IMR-90 (cell line): ENCODE data around the gene NUDT16. TPM values are rescaled to one million over a fixed set of nuclear protein-coding genes. Genes with fewer than 3 reads are reported as not detected.

Source experiments
- ATAC-seq: fragments of 200-7000 bp; cut with Tn5 transposase; 2 replicates; pipeline ENCODE4 v1.9.1; 2020; ENCODE audit warnings: low read depth, mild to moderate bottlenecking, moderate library complexity
- BruUV-seq: library from RNA; stranded (reverse); fragments of 400-500 nt; replicated peaks from 2 replicates; lab custom pipeline; 2021; lab: Mats Ljungman, UMichigan
- CTCF ChIA-PET: fragments of 300-600 bp; formaldehyde crosslinking; extraction: SDS; loops from one replicate; lab custom pipeline; 2021; ENCODE audit warnings: antibody characterized with exemption; lab: Yijun Ruan, JAX
- POLR2A ChIA-PET: fragments of 300-600 bp; sonication (Branson Sonifier 250); formaldehyde crosslinking; loops from one replicate; lab custom pipeline; 2022; ENCODE audit warnings: antibody characterized with exemption; ENCODE audit not compliant: unreplicated experiment; lab: Charles Lee
- DNase-seq: peaks from one replicate; pipeline ENCODE4 v3.0.0; 2013
- H2AFZ ChIP-seq: replicated peaks from 2 replicates; pipeline ENCODE3; 2013; ENCODE audit warnings: low read length, mild to moderate bottlenecking; ENCODE audit not compliant: poor library complexity
- H2AK5ac ChIP-seq: 2 replicates; pipeline ENCODE4 v1.6.1; 2013; ENCODE audit warnings: low read depth, low read length, inconsistent platforms
- H2AK9ac ChIP-seq: replicated peaks from 2 replicates; pipeline ENCODE3; 2013; ENCODE audit warnings: mild to moderate bottlenecking, low read depth, low read length, moderate library complexity; ENCODE audit not compliant: poor library complexity
- H2BK120ac ChIP-seq: 2 replicates; pipeline ENCODE4 v1.6.1; 2013; ENCODE audit warnings: low read depth, low read length, inconsistent platforms
- H2BK15ac ChIP-seq: 3 replicates; pipeline ENCODE4 v1.6.1; 2013; ENCODE audit warnings: low read depth, low read length, inconsistent platforms
- H2BK20ac ChIP-seq: 2 replicates; pipeline ENCODE4 v1.6.1; 2013; ENCODE audit warnings: low read depth, mild to moderate bottlenecking, inconsistent platforms, low read length, moderate library complexity
- H2BK5ac ChIP-seq: 2 replicates; pipeline ENCODE4 v1.6.1; 2013; ENCODE audit warnings: mild to moderate bottlenecking, low read depth, low read length, inconsistent platforms; ENCODE audit not compliant: poor library complexity, severe bottlenecking
- H3K14ac ChIP-seq: replicated peaks from 2 replicates; pipeline ENCODE4 v1.6.1; 2013; ENCODE audit warnings: low read depth, low read length, inconsistent platforms
- H3K18ac ChIP-seq: 2 replicates; pipeline ENCODE4 v1.6.1; 2013; ENCODE audit warnings: low read depth, low read length, control low read depth
- H3K23ac ChIP-seq: 2 replicates; pipeline ENCODE4 v1.6.1; 2013; ENCODE audit warnings: low read depth, low read length, inconsistent platforms
- H3K27ac ChIP-seq: 2 replicates; pipeline ENCODE4 v1.5.1; 2013; ENCODE audit warnings: mild to moderate bottlenecking, control low read depth, low read length; ENCODE audit not compliant: insufficient read depth
- H3K27me3 ChIP-seq: 2 replicates; pipeline ENCODE4 v1.6.1; 2013; ENCODE audit warnings: low read length; ENCODE audit not compliant: control insufficient read depth, insufficient read depth
- H3K36me3 ChIP-seq: 2 replicates; pipeline ENCODE4 v1.6.1; 2013; ENCODE audit warnings: low read length, mixed read lengths; ENCODE audit not compliant: control insufficient read depth, insufficient read depth
- H3K4ac ChIP-seq: 2 replicates; pipeline ENCODE4 v1.6.1; 2013; ENCODE audit warnings: low read depth, low read length, inconsistent platforms
- H3K4me1 ChIP-seq: 2 replicates; pipeline ENCODE4 v1.6.1; 2013; ENCODE audit warnings: low read length, mixed read lengths; ENCODE audit not compliant: control insufficient read depth, insufficient read depth
- H3K4me2 ChIP-seq: 2 replicates; pipeline ENCODE4 v1.6.1; 2013; ENCODE audit warnings: low read depth, mild to moderate bottlenecking, control low read depth, low read length, moderate library complexity
- H3K4me3 ChIP-seq: 2 replicates; pipeline ENCODE4 v1.5.1; 2013; ENCODE audit warnings: low read depth, mild to moderate bottlenecking, control low read depth, low read length, moderate library complexity; ENCODE audit not compliant: insufficient read depth
- H3K56ac ChIP-seq: 2 replicates; pipeline ENCODE4 v1.6.1; 2013; ENCODE audit warnings: low read length, inconsistent platforms; ENCODE audit not compliant: insufficient read depth; ENCODE audit errors: extremely low read depth
- H3K79me1 ChIP-seq, 2 experiments: 2 replicates each; pipeline ENCODE4 v1.6.1; 2013; ENCODE audit warnings: low read length in 2 of 2, inconsistent platforms in 1 of 2, low read depth in 1 of 2
- H3K9ac ChIP-seq: 2 replicates; pipeline ENCODE4 v1.6.1; 2013; ENCODE audit warnings: low read depth, low read length, control low read depth
- H3K9me1 ChIP-seq: 2 replicates; pipeline ENCODE4 v1.6.1; 2013; ENCODE audit warnings: low read length, inconsistent platforms; ENCODE audit not compliant: insufficient read depth
- H3K9me3 ChIP-seq: 2 replicates; pipeline ENCODE4 v1.6.1; 2013; ENCODE audit warnings: low read length; ENCODE audit not compliant: control insufficient read depth, insufficient read depth
- H4K20me1 ChIP-seq: 2 replicates; pipeline ENCODE4 v1.6.1; 2013; ENCODE audit warnings: low read length, inconsistent platforms; ENCODE audit not compliant: insufficient read depth
- H4K5ac ChIP-seq: 2 replicates; pipeline ENCODE4 v1.6.1; 2013; ENCODE audit warnings: mild to moderate bottlenecking, low read depth, low read length, control low read depth
- H4K8ac ChIP-seq, 2 experiments: 2 replicates each; pipeline ENCODE4 v1.6.1; 2013; ENCODE audit warnings: low read depth in 2 of 2, low read length in 2 of 2, control low read depth in 1 of 2, inconsistent platforms in 1 of 2
- H4K91ac ChIP-seq: 2 replicates; pipeline ENCODE4 v1.6.1; 2013; ENCODE audit warnings: low read depth, low read length, inconsistent platforms; ENCODE audit not compliant: insufficient read depth
- BHLHE40 ChIP-seq: fragments of 150-350 bp; IDR thresholded peaks from 2 replicates; pipeline ENCODE4 v1.6.1; 2016; ENCODE audit warnings: mild to moderate bottlenecking, low read depth, low read length
- CEBPB ChIP-seq: IDR thresholded peaks from 2 replicates; pipeline ENCODE4 v1.6.1; 2012; ENCODE audit warnings: low read depth, low read length, improper control_type of control experiment
- CHD1 ChIP-seq: IDR thresholded peaks from 2 replicates; pipeline ENCODE4 v1.6.1; 2012; ENCODE audit warnings: low read depth, low read length, improper control_type of control experiment
- FOS ChIP-seq: fragments of 150-350 bp; IDR thresholded peaks from 2 replicates; pipeline ENCODE4 v1.6.1; 2016; ENCODE audit warnings: low read depth, low read length
- MAFK ChIP-seq: IDR thresholded peaks from 2 replicates; pipeline ENCODE4 v1.6.1; 2012; ENCODE audit warnings: low read depth, low read length, improper control_type of control experiment
- MAZ ChIP-seq: IDR thresholded peaks from 2 replicates; pipeline ENCODE4 v1.6.1; 2012; ENCODE audit warnings: low read depth, mild to moderate bottlenecking, low read length, improper control_type of control experiment, moderate library complexity, borderline replicate concordance
- MXI1 ChIP-seq: IDR thresholded peaks from 2 replicates; pipeline ENCODE4 v1.6.1; 2012; ENCODE audit warnings: low read depth, mild to moderate bottlenecking, low read length, moderate library complexity, borderline replicate concordance
- NFE2L2 ChIP-seq: fragments of 150-350 bp; IDR thresholded peaks from 2 replicates; pipeline ENCODE4 v1.6.1; 2016; ENCODE audit warnings: low read depth, mild to moderate bottlenecking, low read length
- POLR2A ChIP-seq: IDR thresholded peaks from 2 replicates; pipeline ENCODE4 v1.6.1; 2012; ENCODE audit warnings: mild to moderate bottlenecking, low read depth, low read length
- RCOR1 ChIP-seq: IDR thresholded peaks from 2 replicates; pipeline ENCODE4 v1.6.1; 2012; ENCODE audit warnings: mild to moderate bottlenecking, low read length, improper control_type of control experiment; ENCODE audit not compliant: insufficient replicate concordance
- RFX5 ChIP-seq: IDR thresholded peaks from 2 replicates; pipeline ENCODE4 v1.8.0; 2012; ENCODE audit warnings: low read depth, mild to moderate bottlenecking, low read length, moderate library complexity
- SMC3 ChIP-seq: fragments of 150-350 bp; IDR thresholded peaks from 2 replicates; pipeline ENCODE4 v1.6.1; 2016; ENCODE audit warnings: low read depth, mild to moderate bottlenecking, antibody characterized with exemption, low read length, moderate library complexity
- USF2 ChIP-seq: fragments of 150-350 bp; IDR thresholded peaks from 2 replicates; pipeline ENCODE4 v1.6.1; 2017; ENCODE audit warnings: mild to moderate bottlenecking, antibody characterized with exemption, low read length, low read depth
- WGBS, 2 experiments: methylation state at CpG; one replicate each; pipeline versions ENCODE4 v1.1.5 to v1.1.7; 2013; ENCODE audit warnings: missing lambda C conversion rate in 2 of 2; ENCODE audit not compliant: insufficient read length in 1 of 2; ENCODE audit errors: extremely low coverage in 2 of 2; 5-methylcytosine and 5-hydroxymethylcytosine counted together
- dilution Hi-C: fragments of 300-500 bp; cut with HindIII; formaldehyde crosslinking; loops from one replicate; pipeline ENCODE4 v1.14.3; 2018; ENCODE audit warnings: low sequenced_read_pairs; ENCODE audit not compliant: unreplicated experiment
- in situ Hi-C: fragments of 300-500 bp; cut with MboI; formaldehyde crosslinking; loops from 3 replicates; pipeline ENCODE4 v1.14.3; 2019; ENCODE audit warnings: low sequenced_read_pairs, inconsistent platforms, mixed read lengths
- intact Hi-C: fragments of 100-400 bp; cut with micrococcal nuclease; formaldehyde crosslinking; loops from 2 replicates; pipeline ENCODE4 v1.10.0; 2022
- polyA plus RNA-seq, 3 experiments: library from polyadenylated mRNA; depleted of rRNA; stranded (reverse); fragments of >200 nt; gene quantifications; 2 replicates each; pipeline ENCODE4 v1.2.3, GENCODE V29; 2012; ENCODE audit warnings: low replicate concordance in 1 of 3
- total RNA-seq: library from RNA; depleted of rRNA; stranded (reverse); fragments of >200 nt; gene quantifications from 2 replicates; pipeline ENCODE4 v1.2.3, GENCODE V29; 2012

NUDT16 gene
- total and polyA plus RNA-seq, 2 of the 4 experiments (the other 2 are of a cell fraction), result 8.9 to 10.4 TPM

- Histone ChIP-seq H3K4me2 (peak overlapping the region; percentile 74; the same call in 1 of the 2 replicates), H4K91ac (no peak overlapping the region), H3K4me3 (peak overlapping the region; percentile 33), H3K4me1 (no peaks in the 10 kb centered on the region), H3K18ac (no peak overlapping the region), H3K23ac (no peak overlapping the region), H3K27ac (no peak overlapping the region), H3K9ac (no peak overlapping the region), H3K9me3 (no peaks in the 10 kb centered on the region), H2BK120ac (no peak overlapping the region), H3K14ac (no peak overlapping the region), H3K79me1 (no peaks in the 10 kb centered on the region), H3K36me3 (no peaks in the 10 kb centered on the region), H3K56ac (no peak overlapping the region), H4K5ac (no peak overlapping the region), H2BK15ac (no peak overlapping the region), H3K4ac (no peak overlapping the region), H2BK20ac (no peak overlapping the region), H4K20me1 (no peaks in the 10 kb centered on the region), H2AK5ac (no peak overlapping the region), H2BK5ac (no peak overlapping the region), H2AFZ (peak overlapping the region; percentile 90), H3K27me3 (peaks cover 4% of the 10 kb centered on the region; the same call in 1 of the 2 replicates), H2AK9ac (no peak overlapping the region), H4K8ac (no peak overlapping the region), H3K9me1 (no peaks in the 10 kb centered on the region)
- peak; percentile 10 for DNase-seq
- in situ Hi-C loops (no loop called here), intact Hi-C loops (no loop called here), dilution Hi-C loops (no loop called here)
- TF ChIP-seq CEBPB (no peak), SMC3 (no peak), MAFK (no peak), POLR2A (no peak), CHD1 (no peak), NFE2L2 (no peak), FOS (no peak), RCOR1 (no peak), MAZ (no peak), MXI1 (no peak), BHLHE40 (no peak), USF2 (no peak), RFX5 (no peak)
- BruUV-seq, result no TSS peak
- ATAC-seq, result peak; percentile 89
- WGBS, 2 experiments, result 13% methylated on average over 27 of the region's 64 CpGs; no CpG with 5 or more reads in 1 of the 2 experiments
- ChIA-PET CTCF (interaction anchor here (0.5 kb wide), 2 partner anchors 16 to 608 kb away, joined by 3 read pairs; no protein-coding TSS in a partner anchor), POLR2A (no interaction called here)
Observed at GRCh38 chr3:131361464-131362421, 19.8 kb upstream of the NUDT16 start.
